CD14-positive monocyte (primary cell): ENCODE measurements around the gene ARID1B. TPM values are rescaled to one million over a fixed set of nuclear protein-coding genes. Genes with fewer than 3 reads are reported as not detected.

Source experiments
- DNase-seq, 3 donors: peaks; one replicate each; pipeline ENCODE4 v3.0.0-alpha.2; 2011 to 2022
- H2AFZ ChIP-seq: 2 replicates; pipeline ENCODE4 v1.6.0; 2012; ENCODE audit warnings: mild to moderate bottlenecking, low read depth, low read length, inconsistent platforms; ENCODE audit not compliant: insufficient read depth, poor library complexity, severe bottlenecking
- H3K27ac ChIP-seq, 2 donors: 1 replicate in 1 of 2; 2 replicates in 1 of 2; pipeline ENCODE4 v1.5.1; 2012 to 2013; ENCODE audit warnings: low read length in 2 of 2, control low read depth in 1 of 2, inconsistent platforms in 1 of 2, low read depth in 1 of 2, mild to moderate bottlenecking in 1 of 2
- H3K27me3 ChIP-seq, 2 donors: one replicate each; pipeline versions ENCODE4 v1.6.0 to v1.6.1; 2011 to 2013; ENCODE audit warnings: low read length in 2 of 2; ENCODE audit not compliant: control insufficient read depth in 2 of 2, insufficient read depth in 2 of 2
- H3K36me3 ChIP-seq, 2 donors: replicated peaks in 1 of 2; 1 replicate in 1 of 2; 2 replicates in 1 of 2; pipeline versions ENCODE4 v1.5.1 to v1.6.1; 2012 to 2013; ENCODE audit warnings: low read length in 2 of 2, control low read depth in 1 of 2, inconsistent platforms in 1 of 2, mild to moderate bottlenecking in 1 of 2; ENCODE audit not compliant: insufficient read depth in 2 of 2, control insufficient read depth in 1 of 2
- H3K4me1 ChIP-seq, 2 donors: 1 replicate in 1 of 2; 2 replicates in 1 of 2; pipeline versions ENCODE4 v1.5.1 to v1.6.1; 2012 to 2013; ENCODE audit warnings: low read length in 2 of 2, control low read depth in 1 of 2, inconsistent platforms in 1 of 2, mild to moderate bottlenecking in 1 of 2, moderate library complexity in 1 of 2; ENCODE audit not compliant: insufficient read depth in 2 of 2, control insufficient read depth in 1 of 2
- H3K4me2 ChIP-seq: replicated peaks from 2 replicates; pipeline ENCODE3; 2012; ENCODE audit warnings: low read length, moderate library complexity, mild to moderate bottlenecking; ENCODE audit not compliant: poor library complexity, severe bottlenecking; ENCODE audit errors: extremely low read depth
- H3K4me3 ChIP-seq, 3 experiments: fragments of 200-600 bp in 1 of 3; sonication (generic) in 1 of 3; replicated peaks in 1 of 3; 1 replicate in 2 of 3; 2 replicates in 1 of 3; pipeline ENCODE4 v1.5.1; 2011 to 2013; ENCODE audit warnings: low read length in 3 of 3, mild to moderate bottlenecking in 3 of 3, control low read depth in 2 of 3, low read depth in 2 of 3, inconsistent platforms in 1 of 3, moderate library complexity in 1 of 3
- H3K79me2 ChIP-seq: 2 replicates; pipeline ENCODE4 v1.6.0; 2012; ENCODE audit warnings: mild to moderate bottlenecking, control low read depth, inconsistent platforms, low read length, moderate library complexity; ENCODE audit not compliant: insufficient read depth
- H3K9ac ChIP-seq: 2 replicates; pipeline ENCODE4 v1.6.0; 2017; ENCODE audit warnings: low read length, mild to moderate bottlenecking; ENCODE audit not compliant: insufficient read depth, poor library complexity, severe bottlenecking
- H3K9me3 ChIP-seq, 2 donors: replicated peaks in 1 of 2; 1 replicate in 1 of 2; 2 replicates in 1 of 2; pipeline versions ENCODE4 v1.5.1 to v1.6.1; 2012 to 2013; ENCODE audit warnings: low read length in 2 of 2, control low read depth in 1 of 2; ENCODE audit not compliant: control insufficient read depth in 1 of 2, insufficient read depth in 1 of 2
- H4K20me1 ChIP-seq: 2 replicates; pipeline ENCODE4 v1.6.0; 2012; ENCODE audit warnings: mild to moderate bottlenecking, low read length, control low read depth, moderate library complexity; ENCODE audit not compliant: insufficient read depth
- H3K27ac Mint-ChIP-seq, 7 donors: one replicate each; pipeline ENCODE4 v1.8.0; 2020; ENCODE audit warnings: mild to moderate bottlenecking in 7 of 7, mixed read lengths in 7 of 7, moderate library complexity in 6 of 7, inconsistent platforms in 2 of 7
- H3K27me3 Mint-ChIP-seq, 3 donors: one replicate each; pipeline ENCODE4 v1.8.0; 2021 to 2022; ENCODE audit warnings: low read depth in 3 of 3, mild to moderate bottlenecking in 3 of 3, mixed read lengths in 3 of 3, moderate library complexity in 3 of 3, inconsistent platforms in 1 of 3
- H3K36me3 Mint-ChIP-seq, 2 donors: one replicate each; pipeline ENCODE4 v1.8.0; 2020; ENCODE audit warnings: mixed read lengths in 2 of 2, inconsistent platforms in 1 of 2, mild to moderate bottlenecking in 1 of 2
- H3K4me1 Mint-ChIP-seq: one replicate; pipeline ENCODE4 v1.8.0; 2020; ENCODE audit warnings: mild to moderate bottlenecking, mixed read lengths
- H3K4me3 Mint-ChIP-seq, 2 donors: one replicate each; pipeline ENCODE4 v1.8.0; 2020; ENCODE audit warnings: mild to moderate bottlenecking in 2 of 2, mixed read lengths in 2 of 2, moderate library complexity in 1 of 2
- H3K9me3 Mint-ChIP-seq, 7 donors: one replicate each; pipeline ENCODE4 v1.8.0; 2020 to 2022; ENCODE audit warnings: mixed read lengths in 7 of 7, mild to moderate bottlenecking in 6 of 7, moderate library complexity in 6 of 7, inconsistent platforms in 2 of 7
- WGBS: methylation state at CpG from one replicate; pipeline ENCODE4 v1.1.5; 2013; ENCODE audit warnings: missing lambda C conversion rate; ENCODE audit not compliant: insufficient coverage; 5-methylcytosine and 5-hydroxymethylcytosine counted together
- intact Hi-C, 2 donors: fragments of 100-400 bp; cut with micrococcal nuclease; formaldehyde crosslinking; loops; one replicate each; pipeline versions ENCODE4 v1.15.0 to v1.15.1; 2023
- polyA plus RNA-seq, 3 donors: library from polyadenylated mRNA; depleted of rRNA in 1 of 3; unstranded in 2 of 3; stranded (reverse) in 1 of 3; fragments of 300-500 nt in 2 of 3; fragments of >200 nt in 1 of 3; fragmentation: Illumina TruSeq in 2 of 3; gene quantifications; 1 replicate in 2 of 3; 2 replicates in 1 of 3; pipeline ENCODE4 v1.2.3, GENCODE V29; 2012 to 2021
- TF ChIP-seq, protein P1 (sequence below): fragments of 200-600 bp; IDR thresholded peaks from one replicate; pipeline ENCODE4 v1.8.0; 2022; ENCODE audit warnings: antibody characterized with exemption, mild to moderate bottlenecking

The ARID1B gene
- polyA plus RNA-seq, 3 donors, result 3.2 to 22.1 (median 3.8) TPM

DNA sequence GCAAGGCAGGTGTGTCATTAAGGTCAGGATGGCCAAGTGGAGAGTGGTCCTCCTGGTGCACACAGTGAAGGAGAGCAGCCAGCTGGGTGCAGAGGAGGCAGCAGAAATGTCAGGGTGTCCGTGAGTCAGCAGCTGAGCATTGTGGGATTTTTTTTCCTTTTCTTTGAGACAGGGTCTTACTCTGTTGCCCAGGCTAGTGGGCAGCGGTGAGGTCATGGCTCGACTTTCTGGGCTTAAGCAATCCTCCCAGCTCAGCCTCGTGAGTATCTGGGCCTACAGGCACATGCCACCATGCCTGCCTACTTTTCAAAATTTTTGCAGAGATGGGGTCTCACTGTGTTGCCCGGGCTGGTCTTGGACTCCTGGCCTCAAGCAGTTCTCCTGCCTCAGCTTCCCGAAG, 16.0 kb downstream of the ARID1B start:
- Histone ChIP-seq H3K9ac (no peak overlapping the region), H3K4me1 (no peaks in the 10 kb centered on the region), H3K27ac (no peak overlapping the region), H3K4me2 (no peak overlapping the region), H3K79me2 (peaks cover 100% of the 10 kb centered on the region), H3K9me3 (no peaks in the 10 kb centered on the region), H3K27me3 (no peaks in the 10 kb centered on the region), H3K36me3 (peaks cover 0 to 4% of the 10 kb centered on the region in 2 donors), H2AFZ (no peak overlapping the region), H3K4me3 (no peak overlapping the region), H4K20me1 (peaks cover 100% of the 10 kb centered on the region)
- Mint-ChIP-seq H3K27ac (peak overlapping the region in 2 of 7 donors; percentile 56 to 58), H3K27me3 (no peaks in the 10 kb centered on the region), H3K36me3 (peaks cover 8 to 10% of the 10 kb centered on the region in 2 donors), H3K4me3 (no peak overlapping the region), H3K9me3 (no peaks in the 10 kb centered on the region), H3K4me1 (peaks cover 56% of the 10 kb centered on the region)
- intact Hi-C loops, result no loop called here
- WGBS, result 66% methylated on average over 4 of the region's 6 CpGs
- DNase-seq, result no peak
- TF ChIP-seq, protein P1, sequence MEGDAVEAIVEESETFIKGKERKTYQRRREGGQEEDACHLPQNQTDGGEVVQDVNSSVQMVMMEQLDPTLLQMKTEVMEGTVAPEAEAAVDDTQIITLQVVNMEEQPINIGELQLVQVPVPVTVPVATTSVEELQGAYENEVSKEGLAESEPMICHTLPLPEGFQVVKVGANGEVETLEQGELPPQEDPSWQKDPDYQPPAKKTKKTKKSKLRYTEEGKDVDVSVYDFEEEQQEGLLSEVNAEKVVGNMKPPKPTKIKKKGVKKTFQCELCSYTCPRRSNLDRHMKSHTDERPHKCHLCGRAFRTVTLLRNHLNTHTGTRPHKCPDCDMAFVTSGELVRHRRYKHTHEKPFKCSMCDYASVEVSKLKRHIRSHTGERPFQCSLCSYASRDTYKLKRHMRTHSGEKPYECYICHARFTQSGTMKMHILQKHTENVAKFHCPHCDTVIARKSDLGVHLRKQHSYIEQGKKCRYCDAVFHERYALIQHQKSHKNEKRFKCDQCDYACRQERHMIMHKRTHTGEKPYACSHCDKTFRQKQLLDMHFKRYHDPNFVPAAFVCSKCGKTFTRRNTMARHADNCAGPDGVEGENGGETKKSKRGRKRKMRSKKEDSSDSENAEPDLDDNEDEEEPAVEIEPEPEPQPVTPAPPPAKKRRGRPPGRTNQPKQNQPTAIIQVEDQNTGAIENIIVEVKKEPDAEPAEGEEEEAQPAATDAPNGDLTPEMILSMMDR, result no peak

DNA sequence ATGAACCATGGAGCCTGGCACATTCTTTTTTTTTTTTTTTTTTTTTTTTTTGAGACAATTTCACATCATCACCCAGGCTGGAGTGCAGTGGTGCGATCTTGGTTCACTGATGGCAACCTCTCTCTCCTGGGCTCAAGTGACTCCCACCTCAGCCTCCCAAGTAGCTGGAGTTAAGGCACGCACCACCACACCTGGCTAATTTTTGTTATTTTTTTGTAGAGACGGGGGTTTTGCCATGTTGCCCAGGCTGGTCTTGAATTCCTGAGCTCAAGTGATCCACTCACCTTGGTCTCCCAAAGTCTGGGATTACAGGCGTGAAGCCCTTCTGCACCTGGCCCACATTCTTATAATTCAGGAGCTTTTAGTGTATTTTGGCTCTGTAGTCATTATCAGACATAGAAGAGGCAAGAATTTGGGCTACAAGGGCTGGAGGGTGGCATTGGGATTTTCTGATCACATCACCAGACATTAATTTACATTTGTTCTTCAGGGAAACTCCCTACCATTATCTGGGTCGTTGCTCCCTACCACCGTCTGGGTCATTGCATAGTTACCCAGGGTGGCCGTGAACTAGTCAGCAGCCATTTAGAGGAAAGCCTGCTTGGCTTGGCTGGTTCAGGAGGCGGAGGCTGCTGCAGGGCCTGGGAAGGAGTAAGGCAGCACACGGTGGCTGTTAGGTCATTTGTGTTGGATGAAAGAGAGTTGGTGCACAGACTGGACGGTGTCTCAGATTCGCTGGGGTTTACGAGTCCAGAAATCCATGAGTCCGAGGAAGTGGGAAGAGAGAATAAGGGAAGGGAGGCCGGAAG, 17.6 kb downstream of the ARID1B start:
- Mint-ChIP-seq H3K36me3 (peaks cover 7 to 11% of the 10 kb centered on the region in 2 donors), H3K27ac (peak overlapping the region in 4 of 7 donors; percentile 1 to 75 (median 44)), H3K27me3 (no peaks in the 10 kb centered on the region), H3K4me1 (peaks cover 50% of the 10 kb centered on the region), H3K4me3 (no peak overlapping the region), H3K9me3 (no peaks in the 10 kb centered on the region)
- Histone ChIP-seq H3K9ac (no peak overlapping the region), H3K4me2 (no peak overlapping the region), H3K27me3 (no peaks in the 10 kb centered on the region), H4K20me1 (peaks cover 100% of the 10 kb centered on the region), H3K4me3 (no peak overlapping the region), H3K9me3 (no peaks in the 10 kb centered on the region), H3K4me1 (no peaks in the 10 kb centered on the region), H3K36me3 (peaks cover 0 to 4% of the 10 kb centered on the region in 2 donors), H3K27ac (peak overlapping the region in 1 of 2 donors; percentile 34), H3K79me2 (peaks cover 100% of the 10 kb centered on the region), H2AFZ (no peak overlapping the region)
- TF ChIP-seq, protein P1, result no peak
- intact Hi-C loops, result no loop called here
- no peak for DNase-seq
- 78% methylated on average over 9 of the region's 14 CpGs for WGBS
